A549 (cell line): ENCODE results near the gene ARHGEF4. TPM values are rescaled to one million over a fixed set of nuclear protein-coding genes. Genes with fewer than 3 reads are reported as not detected.

Experiments
- ATAC-seq, 2 experiments: fragments of 200-7000 bp in 1 of 2; fragments of >200 bp in 1 of 2; cut with Nextera tagmentation in 1 of 2; cut with Tn5 transposase in 1 of 2; 3 replicates each; pipeline versions ENCODE4 v1.8.0 to v1.9.1; 2018 to 2020; ENCODE audit warnings: mild to moderate bottlenecking in 1 of 2, moderate library complexity in 1 of 2
- CTCF ChIA-PET: fragments of 300-600 bp; sonication (Branson Sonifier 250); formaldehyde crosslinking; extraction: SDS; loops from one replicate; lab custom pipeline; 2021; ENCODE audit warnings: antibody characterized with exemption, inconsistent platforms; lab: Yijun Ruan, JAX
- POLR2A ChIA-PET: fragments of 350-600 bp; formaldehyde crosslinking; extraction: SDS; loops from one replicate; lab custom pipeline; 2021; ENCODE audit warnings: antibody characterized with exemption, inconsistent platforms; lab: Yijun Ruan, JAX
- DNase-seq, 2 experiments: peaks; one replicate each; pipeline versions ENCODE4 v3.0.0 to v3.0.0-alpha.2; 2011 to 2016; ENCODE audit warnings: low read depth in 1 of 2, low spot score in 1 of 2
- FAIRE-seq: peaks from 2 replicates; lab custom pipeline; 2011; peaks lifted over from hg19 to GRCh38; lab: Jason Lieb, UNC
- H3K27ac ChIP-seq, 2 experiments: fragments of >200 bp; sonication (Bioruptor Twin); formaldehyde crosslinking; 3 replicates each; pipeline ENCODE4 v1.5.1; 2016 to 2017
- H3K4me1 ChIP-seq: fragments of >200 bp; sonication (Bioruptor Twin); formaldehyde crosslinking; 3 replicates; pipeline ENCODE4 v1.6.1; 2016
- H3K4me2 ChIP-seq: fragments of >200 bp; sonication (Bioruptor Twin); formaldehyde crosslinking; 3 replicates; pipeline ENCODE4 v1.6.1; 2016
- H3K4me3 ChIP-seq: fragments of >200 bp; sonication (Bioruptor Twin); formaldehyde crosslinking; 3 replicates; pipeline ENCODE4 v1.5.1; 2016
- H3K9me3 ChIP-seq: fragments of >200 bp; sonication (Bioruptor Twin); formaldehyde crosslinking; 3 replicates; pipeline ENCODE4 v1.6.1; 2016
- ATOH8 ChIP-seq: fragments of 250-450 bp; sonication (Bioruptor Pico); IDR thresholded peaks from 2 replicates; pipeline ENCODE4 v1.5.0; 2020; ENCODE audit warnings: low read depth, mild to moderate bottlenecking, moderate library complexity
- BHLHE40 ChIP-seq: IDR thresholded peaks from 2 replicates; pipeline ENCODE4 v1.6.1; 2012; ENCODE audit warnings: low read depth, low read length, inconsistent platforms
- CBX8 ChIP-seq: fragments of 200-600 bp; sonication (generic); IDR thresholded peaks from 2 replicates; pipeline ENCODE4 v1.6.1; 2016
- CEBPB ChIP-seq, 2 experiments: fragments of >200 bp in 1 of 2; sonication (Bioruptor Twin) in 1 of 2; formaldehyde crosslinking in 1 of 2; IDR thresholded peaks; 2 replicates each; pipeline ENCODE4 v1.6.1; 2012 to 2016
- ELK1 ChIP-seq: fragments of 150-350 bp; IDR thresholded peaks from 2 replicates; pipeline ENCODE4 v1.6.1; 2014; ENCODE audit warnings: low read depth, mild to moderate bottlenecking, low read length
- FOSB ChIP-seq: fragments of 250-450 bp; sonication (Bioruptor Pico); IDR thresholded peaks from 2 replicates; pipeline ENCODE4 v1.5.0; 2020; ENCODE audit warnings: mild to moderate bottlenecking, moderate library complexity
- GATA3 ChIP-seq: IDR thresholded peaks from 2 replicates; pipeline ENCODE4 v1.6.1; 2012; ENCODE audit warnings: borderline replicate concordance
- HES2 ChIP-seq: fragments of >200 bp; sonication (Bioruptor Twin); formaldehyde crosslinking; IDR thresholded peaks from 2 replicates; pipeline ENCODE4 v1.6.1; 2016
- HEYL ChIP-seq: fragments of 250-450 bp; sonication (Bioruptor Pico); IDR thresholded peaks from 2 replicates; pipeline ENCODE4 v1.8.0; 2021; ENCODE audit warnings: mild to moderate bottlenecking, moderate library complexity
- HMGXB4 ChIP-seq: fragments of 250-450 bp; sonication (Bioruptor Pico); IDR thresholded peaks from 2 replicates; pipeline ENCODE4 v1.5.0; 2021; ENCODE audit warnings: mild to moderate bottlenecking, moderate library complexity, borderline replicate concordance
- JUNB ChIP-seq: fragments of >200 bp; sonication (Bioruptor Twin); formaldehyde crosslinking; IDR thresholded peaks from 2 replicates; pipeline ENCODE4 v1.6.1; 2016
- KDM5A ChIP-seq: fragments of 200-600 bp; sonication (generic); IDR thresholded peaks from 2 replicates; pipeline ENCODE4 v1.6.1; 2016; ENCODE audit warnings: antibody characterized with exemption, mild to moderate bottlenecking
- MAFK ChIP-seq: fragments of 450-650 bp; IDR thresholded peaks from 2 replicates; pipeline ENCODE4 v1.6.1; 2014; ENCODE audit not compliant: partially characterized antibody
- MYC ChIP-seq: IDR thresholded peaks from 2 replicates; pipeline ENCODE4 v1.6.1; 2012; ENCODE audit warnings: mild to moderate bottlenecking, inconsistent platforms, low read length, improper control_type of control experiment, borderline replicate concordance
- NR3C1 ChIP-seq: fragments of >200 bp; sonication (Bioruptor Twin); formaldehyde crosslinking; IDR thresholded peaks from 3 replicates; pipeline ENCODE4 v1.6.1; 2017
- PHF8 ChIP-seq: fragments of 200-600 bp; sonication (generic); IDR thresholded peaks from 2 replicates; pipeline ENCODE4 v1.6.1; 2016; ENCODE audit warnings: low read depth, mild to moderate bottlenecking, antibody characterized with exemption, moderate library complexity, borderline replicate concordance
- POLR2A ChIP-seq: IDR thresholded peaks from 2 replicates; pipeline ENCODE4 v1.6.1; 2012; ENCODE audit warnings: mild to moderate bottlenecking, low read length
- RARB ChIP-seq: fragments of 250-450 bp; sonication (Bioruptor Pico); IDR thresholded peaks from 2 replicates; pipeline ENCODE4 v1.8.0; 2021; ENCODE audit warnings: mild to moderate bottlenecking, moderate library complexity
- REST ChIP-seq: fragments of 200-600 bp; sonication (generic); IDR thresholded peaks from 2 replicates; pipeline ENCODE4 v1.6.1; 2016; ENCODE audit warnings: antibody characterized with exemption, mild to moderate bottlenecking, moderate library complexity
- USF2 ChIP-seq: fragments of 450-650 bp; IDR thresholded peaks from 2 replicates; pipeline ENCODE4 v1.6.1; 2014; ENCODE audit warnings: antibody characterized with exemption
- ZNF302 ChIP-seq: fragments of 250-450 bp; sonication (Bioruptor Pico); IDR thresholded peaks from 2 replicates; pipeline ENCODE4 v1.9.0; 2021; ENCODE audit warnings: inconsistent platforms, mild to moderate bottlenecking, moderate library complexity
- WGBS: methylation state at CpG from one replicate; pipeline ENCODE4 v1.1.6; 2017; ENCODE audit errors: missing lambda C conversion rate; 5-methylcytosine and 5-hydroxymethylcytosine counted together
- polyA plus RNA-seq, 4 experiments: library from polyadenylated mRNA; depleted of rRNA in 3 of 4; stranded (reverse); fragments of >200 nt; fragmentation: RNase III in 1 of 4; extraction: RNeasy Plus Mini Kit Qiagen cat#74134 plus additional on column Dnase treatment in 1 of 4; gene quantifications; 2 replicates in 3 of 4; 3 replicates in 1 of 4; pipeline ENCODE4 v1.2.3, GENCODE V29; 2011 to 2017

Gene ARHGEF4
- polyA plus RNA-seq, 2 of the 4 experiments (the other 2 are of a cell fraction) = 1.00 to 2.1 TPM

- WGBS = 97% methylated on average over 6 of the region's 10 CpGs
- TF ChIP-seq POLR2A (no peak), RARB (CRISPR knock-in tag) (no peak), USF2 (no peak), HMGXB4 (CRISPR knock-in tag) (no peak), JUNB (no peak), PHF8 (no peak), MYC (no peak), HEYL (CRISPR knock-in tag) (no peak), HES2 (no peak), CEBPB (IDR thresholded peaks at IDR 0.05) (no peak), ZNF302 (CRISPR knock-in tag) (no peak), NR3C1 (no peak), GATA3 (no peak)
- FAIRE-seq (no peak), DNase-seq (no peak), ATAC-seq (no peak)
- CTCF ChIA-PET = interaction anchor here (0.6 to 6.4 kb wide), 5 partner anchors 24 to 238 kb away, joined by 3 to 63 read pairs (median 5); no protein-coding TSS in a partner anchor
- H3K4me3 ChIP-seq = no peak overlapping the region
- no peak overlapping the region for H3K4me2 ChIP-seq
- H3K27ac ChIP-seq = peak overlapping the region in 1 of 2 experiments; percentile 37; a peak in 1 of 6 replicates
- POLR2A ChIA-PET = no interaction called here
- no peaks in the 10 kb centered on the region for H3K9me3 ChIP-seq
- peaks cover 27% of the 10 kb centered on the region for H3K4me1 ChIP-seq
Measured at GRCh38 chr2:130822766-130823165, 13.9 kb upstream of the ARHGEF4 start.

GRCh38 chr2:130823171-130823885, 13.4 kb upstream of the ARHGEF4 start:
- ChIA-PET CTCF (interaction anchor here (0.6 to 6.4 kb wide), 4 partner anchors 25 to 237 kb away, joined by 4 to 63 read pairs (median 10); no protein-coding TSS in a partner anchor), POLR2A (interaction anchor here (1.0 kb wide), 1 partner anchor 14 kb away, joined by 3 read pairs; the partner anchor contains the start of gene ARHGEF4)
- WGBS = 91% methylated on average over 10 of the region's 10 CpGs
- FAIRE-seq (no peak), ATAC-seq (no peak)
- TF ChIP-seq MAFK (no peak), BHLHE40 (no peak), ZNF302 (CRISPR knock-in tag) (no peak), CBX8 (no peak), ATOH8 (CRISPR knock-in tag) (no peak), FOSB (no peak), MYC (no peak), KDM5A (no peak), ELK1 (no peak), REST (no peak)
- TF ChIP-seq, all 56 proteins: peak for 0
- peak overlapping the region; percentile 37 to 62; a peak in 3 of 6 replicates for H3K27ac ChIP-seq
- no peaks in the 10 kb centered on the region for H3K9me3 ChIP-seq
- no peak overlapping the region for H3K4me3 ChIP-seq
- no peak overlapping the region; the same call in 2 of the 3 replicates for H3K4me2 ChIP-seq
- H3K4me1 ChIP-seq = peaks cover 33% of the 10 kb centered on the region
- no peak for DNase-seq
